DMS53 treated with DMSO at 0.1 percent for 48 hours (cell line): ENCODE measurements around the gene ACAD10.

Experiments used
- DNase-seq: peaks from one replicate; lab custom pipeline; 2025; ENCODE audit not compliant: unreplicated experiment; lab: John Stamatoyannopoulos, UW

ACAD10 gene

GRCh38 chr12:111775205-111776193 lies 89.6 kb downstream of the ACAD10 start:
- no peak for DNase-seq

- no peak for DNase-seq
Measured at GRCh38 chr12:111776836-111777344, 91.0 kb downstream of the ACAD10 start.

GRCh38 chr12:111777345-111778045 lies 91.6 kb downstream of the ACAD10 start:
- no peak for DNase-seq

- DNase-seq: no peak
Measured at GRCh38 chr12:111780166-111780565, 94.3 kb downstream of the ACAD10 start.

- DNase-seq: peak; percentile 39
Measured at GRCh38 chr12:111780615-111781014, 94.8 kb downstream of the ACAD10 start.

- no peak for DNase-seq
Measured at GRCh38 chr12:111781085-111781658, 95.3 kb downstream of the ACAD10 start.

GRCh38 chr12:111783046-111783445 lies 97.2 kb downstream of the ACAD10 start:
- no peak for DNase-seq

- no peak for DNase-seq
Measured at GRCh38 chr12:111784953-111785352, 99.1 kb downstream of the ACAD10 start.

GRCh38 chr12:111785651-111786050 lies 99.8 kb downstream of the ACAD10 start:
- no peak for DNase-seq

GRCh38 chr12:111788178-111788654 lies 102.4 kb downstream of the ACAD10 start:
- no peak for DNase-seq

- no peak for DNase-seq
Measured at GRCh38 chr12:111789779-111790178, 103.9 kb downstream of the ACAD10 start.

- no peak for DNase-seq
Measured at GRCh38 chr12:111791507-111791906, 105.7 kb downstream of the ACAD10 start.

GRCh38 chr12:111792155-111792855 lies 106.5 kb downstream of the ACAD10 start:
- DNase-seq: no peak

- no peak for DNase-seq
Measured at GRCh38 chr12:111792856-111793235, 107.0 kb downstream of the ACAD10 start.

- no peak for DNase-seq
Measured at GRCh38 chr12:111798182-111798581, 112.3 kb downstream of the ACAD10 start.

- no peak for DNase-seq
Measured at GRCh38 chr12:111799758-111800157, 113.9 kb downstream of the ACAD10 start.

- DNase-seq: no peak
Measured at GRCh38 chr12:111803038-111803626, 117.3 kb downstream of the ACAD10 start.

- DNase-seq: no peak
Measured at GRCh38 chr12:111803851-111804250, 118.0 kb downstream of the ACAD10 start.

GRCh38 chr12:111806304-111806703 lies 120.5 kb downstream of the ACAD10 start:
- no peak for DNase-seq
